GM12878 (cell line): ENCODE data around the gene RETN. TPM values are rescaled to one million over a fixed set of nuclear protein-coding genes. Genes with fewer than 3 reads are reported as not detected.
A peak's percentile ranks its signal among the peaks of the same experiment; 100 is the strongest.

Source experiments
- BHLHE40 ChIP-seq, 2 experiments: fragments of 450-650 bp in 1 of 2; IDR thresholded peaks; 2 replicates each; pipeline ENCODE4 v1.6.1; 2011 to 2017; ENCODE audit warnings: low read depth in 2 of 2, borderline replicate concordance in 1 of 2, improper control_type of control experiment in 1 of 2, low read length in 1 of 2, mild to moderate bottlenecking in 1 of 2
- CREB1 ChIP-seq: IDR thresholded peaks from 2 replicates; pipeline ENCODE4 v1.6.1; 2012; ENCODE audit warnings: low read depth, mild to moderate bottlenecking, inconsistent platforms
- EED ChIP-seq: sonication (generic); IDR thresholded peaks from 2 replicates; pipeline ENCODE4 v1.6.1; 2016; ENCODE audit warnings: antibody characterized with exemption, low read depth
- FOS ChIP-seq: IDR thresholded peaks from 3 replicates; pipeline ENCODE4 v1.6.1; 2011; ENCODE audit warnings: borderline replicate concordance; ENCODE audit not compliant: insufficient read length; ENCODE audit errors: extremely low read depth
- FOXK2 ChIP-seq: fragments of 450-650 bp; IDR thresholded peaks from 2 replicates; pipeline ENCODE4 v1.6.1; 2017; ENCODE audit warnings: mild to moderate bottlenecking, moderate library complexity
- IKZF1 ChIP-seq: fragments of 450-650 bp; conservative IDR thresholded peaks from 2 replicates; pipeline ENCODE4 v1.6.1; 2017; ENCODE audit warnings: antibody characterized with exemption, mild to moderate bottlenecking
- IKZF2 ChIP-seq, 2 experiments: fragments of 450-650 bp; IDR thresholded peaks; 2 replicates each; pipeline ENCODE4 v1.6.1; 2017; ENCODE audit warnings: mild to moderate bottlenecking in 2 of 2, moderate library complexity in 2 of 2
- NR2F1 ChIP-seq: fragments of 450-650 bp; conservative IDR thresholded peaks from 2 replicates; pipeline ENCODE4 v1.6.1; 2017; ENCODE audit warnings: mild to moderate bottlenecking
- RAD21 ChIP-seq: IDR thresholded peaks from 2 replicates; pipeline ENCODE4 v1.6.1; 2011; ENCODE audit warnings: mild to moderate bottlenecking, low read depth, low read length, moderate library complexity; ENCODE audit not compliant: insufficient read depth
- RELA ChIP-seq: fragments of 450-650 bp; IDR thresholded peaks from 2 replicates; pipeline ENCODE4 v1.8.0; 2014; ENCODE audit warnings: borderline replicate concordance; ENCODE audit not compliant: partially characterized antibody
- RUNX3 ChIP-seq: IDR thresholded peaks from 2 replicates; pipeline ENCODE4 v1.6.1; 2012; ENCODE audit warnings: low read length, inconsistent platforms
- SREBF1 ChIP-seq: IDR thresholded peaks from 2 replicates; pipeline ENCODE4 v1.6.1; 2012; ENCODE audit warnings: mild to moderate bottlenecking, low read length
- TCF12 ChIP-seq: IDR thresholded peaks from 2 replicates; pipeline ENCODE4 v1.6.1; 2011; ENCODE audit warnings: low read depth, mild to moderate bottlenecking, low read length
- YY1 ChIP-seq: IDR thresholded peaks from 2 replicates; pipeline ENCODE4 v1.6.1; 2011; ENCODE audit warnings: low read depth, mild to moderate bottlenecking, low read length
- ZBTB33 ChIP-seq: fragments of 450-650 bp; IDR thresholded peaks from 2 replicates; pipeline ENCODE4 v1.6.1; 2017; ENCODE audit warnings: mild to moderate bottlenecking
- ZNF217 ChIP-seq: fragments of 450-650 bp; IDR thresholded peaks from 2 replicates; pipeline ENCODE4 v1.6.1; 2017; ENCODE audit warnings: antibody characterized with exemption, mild to moderate bottlenecking
- polyA plus RNA-seq, 11 experiments: library from polyadenylated mRNA; depleted of rRNA in 4 of 11; unstranded in 6 of 11; stranded (reverse) in 5 of 11; fragments of >200 nt; fragmentation: Nextera tagmentation in 4 of 11; fragmentation: Illumina TruSeq in 1 of 11; extraction: Ambion mirVana in 4 of 11; extraction: Trizol in 1 of 11; gene quantifications; 1 replicate in 1 of 11; 2 replicates in 10 of 11; pipeline versions ENCODE4 v1.2.1 to v1.2.3, GENCODE V29; 2011 to 2016; ENCODE audit warnings: inconsistent platforms in 2 of 11, missing spikeins in 2 of 11, low read depth in 1 of 11
- total RNA-seq, 4 experiments: library from RNA; depleted of rRNA in 3 of 4; stranded (reverse); fragments of >200 nt in 3 of 4; fragmentation: Illumina TruSeq in 1 of 4; extraction: Trizol in 1 of 4; gene quantifications; 2 replicates each; pipeline versions ENCODE4 v1.2.1 to v1.2.3, GENCODE V29; 2013 to 2021
- TF ChIP-seq, protein P1 (sequence below): fragments of 450-650 bp; IDR thresholded peaks from 2 replicates; pipeline ENCODE4 v1.6.1; 2018; ENCODE audit warnings: borderline replicate concordance, mild to moderate bottlenecking; ENCODE audit not compliant: partially characterized antibody
- TF ChIP-seq, protein P2 (sequence below): fragments of 450-650 bp; IDR thresholded peaks from 2 replicates; pipeline ENCODE4 v1.6.1; 2017; ENCODE audit warnings: low read depth, mild to moderate bottlenecking, moderate library complexity
- TF ChIP-seq, protein P3 (sequence below): fragments of 450-650 bp; IDR thresholded peaks from 2 replicates; pipeline ENCODE4 v1.6.1; 2018; ENCODE audit warnings: mild to moderate bottlenecking, low read depth, moderate library complexity; ENCODE audit not compliant: partially characterized antibody

Gene RETN
- total and polyA plus RNA-seq, 10 of the 15 experiments (the other 5 are each of a cell fraction or from before 2014, with no cell fraction given): 0.26 TPM; not detected in 9

- TF ChIP-seq ZBTB33 (no peak), RELA (peak; percentile 77), RAD21 (peak; percentile 75), TCF12 (0 out of 2 replicates have a peak, but pooled peaks have one; percentile 32), BHLHE40 (IDR thresholded peaks at IDR 0.05; ENCODE audit: borderline replicate concordance in 1 of 2, low read depth in 2 of 2, low read length in 1 of 2) (peak in 1 of 2 experiments; percentile 78; a peak in 2 of 4 replicates), IKZF2 (IDR thresholded peaks at IDR 0.05) (no peak), EED (no peak), RUNX3 (peak; percentile 57), ZNF217 (peak; percentile 60), FOS (no peak), FOXK2 (no peak), YY1 (peak; percentile 90), NR2F1 (peak; percentile 68), CREB1 (0 out of 2 replicates have a peak, but pooled peaks have one; percentile 41), IKZF1 (peak; percentile 90), SREBF1 (no peak)
- TF ChIP-seq, protein P1, sequence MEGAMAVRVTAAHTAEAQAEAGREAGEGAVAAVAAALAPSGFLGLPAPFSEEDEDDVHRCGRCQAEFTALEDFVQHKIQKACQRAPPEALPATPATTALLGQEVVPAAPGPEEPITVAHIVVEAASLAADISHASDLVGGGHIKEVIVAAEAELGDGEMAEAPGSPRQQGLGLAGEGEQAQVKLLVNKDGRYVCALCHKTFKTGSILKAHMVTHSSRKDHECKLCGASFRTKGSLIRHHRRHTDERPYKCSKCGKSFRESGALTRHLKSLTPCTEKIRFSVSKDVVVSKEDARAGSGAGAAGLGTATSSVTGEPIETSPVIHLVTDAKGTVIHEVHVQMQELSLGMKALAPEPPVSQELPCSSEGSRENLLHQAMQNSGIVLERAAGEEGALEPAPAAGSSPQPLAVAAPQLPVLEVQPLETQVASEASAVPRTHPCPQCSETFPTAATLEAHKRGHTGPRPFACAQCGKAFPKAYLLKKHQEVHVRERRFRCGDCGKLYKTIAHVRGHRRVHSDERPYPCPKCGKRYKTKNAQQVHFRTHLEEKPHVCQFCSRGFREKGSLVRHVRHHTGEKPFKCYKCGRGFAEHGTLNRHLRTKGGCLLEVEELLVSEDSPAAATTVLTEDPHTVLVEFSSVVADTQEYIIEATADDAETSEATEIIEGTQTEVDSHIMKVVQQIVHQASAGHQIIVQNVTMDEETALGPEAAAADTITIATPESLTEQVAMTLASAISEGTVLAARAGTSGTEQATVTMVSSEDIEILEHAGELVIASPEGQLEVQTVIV: peak; percentile 98
- TF ChIP-seq, protein P2, sequence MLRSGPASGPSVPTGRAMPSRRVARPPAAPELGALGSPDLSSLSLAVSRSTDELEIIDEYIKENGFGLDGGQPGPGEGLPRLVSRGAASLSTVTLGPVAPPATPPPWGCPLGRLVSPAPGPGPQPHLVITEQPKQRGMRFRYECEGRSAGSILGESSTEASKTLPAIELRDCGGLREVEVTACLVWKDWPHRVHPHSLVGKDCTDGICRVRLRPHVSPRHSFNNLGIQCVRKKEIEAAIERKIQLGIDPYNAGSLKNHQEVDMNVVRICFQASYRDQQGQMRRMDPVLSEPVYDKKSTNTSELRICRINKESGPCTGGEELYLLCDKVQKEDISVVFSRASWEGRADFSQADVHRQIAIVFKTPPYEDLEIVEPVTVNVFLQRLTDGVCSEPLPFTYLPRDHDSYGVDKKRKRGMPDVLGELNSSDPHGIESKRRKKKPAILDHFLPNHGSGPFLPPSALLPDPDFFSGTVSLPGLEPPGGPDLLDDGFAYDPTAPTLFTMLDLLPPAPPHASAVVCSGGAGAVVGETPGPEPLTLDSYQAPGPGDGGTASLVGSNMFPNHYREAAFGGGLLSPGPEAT: no peak
- TF ChIP-seq, protein P3, sequence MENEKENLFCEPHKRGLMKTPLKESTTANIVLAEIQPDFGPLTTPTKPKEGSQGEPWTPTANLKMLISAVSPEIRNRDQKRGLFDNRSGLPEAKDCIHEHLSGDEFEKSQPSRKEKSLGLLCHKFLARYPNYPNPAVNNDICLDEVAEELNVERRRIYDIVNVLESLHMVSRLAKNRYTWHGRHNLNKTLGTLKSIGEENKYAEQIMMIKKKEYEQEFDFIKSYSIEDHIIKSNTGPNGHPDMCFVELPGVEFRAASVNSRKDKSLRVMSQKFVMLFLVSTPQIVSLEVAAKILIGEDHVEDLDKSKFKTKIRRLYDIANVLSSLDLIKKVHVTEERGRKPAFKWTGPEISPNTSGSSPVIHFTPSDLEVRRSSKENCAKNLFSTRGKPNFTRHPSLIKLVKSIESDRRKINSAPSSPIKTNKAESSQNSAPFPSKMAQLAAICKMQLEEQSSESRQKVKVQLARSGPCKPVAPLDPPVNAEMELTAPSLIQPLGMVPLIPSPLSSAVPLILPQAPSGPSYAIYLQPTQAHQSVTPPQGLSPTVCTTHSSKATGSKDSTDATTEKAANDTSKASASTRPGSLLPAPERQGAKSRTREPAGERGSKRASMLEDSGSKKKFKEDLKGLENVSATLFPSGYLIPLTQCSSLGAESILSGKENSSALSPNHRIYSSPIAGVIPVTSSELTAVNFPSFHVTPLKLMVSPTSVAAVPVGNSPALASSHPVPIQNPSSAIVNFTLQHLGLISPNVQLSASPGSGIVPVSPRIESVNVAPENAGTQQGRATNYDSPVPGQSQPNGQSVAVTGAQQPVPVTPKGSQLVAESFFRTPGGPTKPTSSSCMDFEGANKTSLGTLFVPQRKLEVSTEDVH: no peak
Measured at GRCh38 chr19:7680606-7681339, 11.9 kb downstream of the RETN start, which contains the start of gene TRAPPC5 (continued).
